Colonic mucosa (tissue), 4 donors: ENCODE results near the gene ADGRG3. TPM values are rescaled to one million over a fixed set of nuclear protein-coding genes. Genes with fewer than 3 reads are reported as not detected.

Experiments used
- DNase-seq: peaks from one replicate; pipeline ENCODE4 v3.0.0-alpha.2; 2020
- H3K27ac ChIP-seq: fragments of 200-600 bp; one replicate; pipeline ENCODE4 v1.8.0; 2021
- H3K27me3 ChIP-seq: fragments of 200-600 bp; one replicate; pipeline ENCODE4 v1.8.0; 2021
- H3K36me3 ChIP-seq: fragments of 200-600 bp; one replicate; pipeline ENCODE4 v1.8.0; 2021
- H3K4me1 ChIP-seq: fragments of 200-600 bp; one replicate; pipeline ENCODE4 v1.8.0; 2021; ENCODE audit warnings: mild to moderate bottlenecking
- H3K4me3 ChIP-seq: fragments of 200-600 bp; one replicate; pipeline ENCODE4 v1.8.0; 2021
- H3K9ac ChIP-seq, 2 donors: one replicate each; pipeline ENCODE4 v1.7.0; 2013; ENCODE audit warnings: control low read depth in 2 of 2, low read depth in 2 of 2, low read length in 2 of 2
- H3K9me3 ChIP-seq: fragments of 200-600 bp; one replicate; pipeline ENCODE4 v1.8.0; 2021
- CTCF ChIP-seq: fragments of 200-600 bp; IDR thresholded peaks from one replicate; pipeline ENCODE4 v1.8.0; 2022; ENCODE audit warnings: antibody characterized with exemption, mild to moderate bottlenecking
- intact Hi-C: fragments of 100-400 bp; cut with DNase I; formaldehyde crosslinking; loops from one replicate; pipeline ENCODE4 v1.14.1; 2022
- total RNA-seq, 2 donors: library from RNA; stranded (reverse); fragmentation: NEBNext Ultra II Directional in 1 of 2; extraction: Animal tissue kit (Norgen Biotek cat#: 25700) in 1 of 2; gene quantifications; one replicate each; pipeline ENCODE4 v1.2.1, GENCODE V29; 2021
- donor health status: healthy.
- donor health status: DM: no; HTN: no; CAD: no.
- donor health status: DM: no; HTN: no; CAD: no.

The ADGRG3 gene
- total RNA-seq, 2 donors from 2014 or later = 0.27 to 0.82 TPM

- peak overlapping the region; percentile 80 for H3K4me3 ChIP-seq
- intact Hi-C loops = no loop called here
- peak overlapping the region; percentile 59 for H3K27ac ChIP-seq
- no peak for TF ChIP-seq CTCF
- no peaks in the 10 kb centered on the region for H3K9me3 ChIP-seq
- peak; percentile 72 for DNase-seq
- H3K9ac ChIP-seq = peak overlapping the region; percentile 70 to 92
- no peaks in the 10 kb centered on the region for H3K36me3 ChIP-seq
- no peaks in the 10 kb centered on the region for H3K27me3 ChIP-seq
- H3K4me1 ChIP-seq = peaks cover 6% of the 10 kb centered on the region
Observed at GRCh38 chr16:57736419-57737351, 68.6 kb downstream of the ADGRG3 start.

GRCh38 chr16:57738844-57739243 is 70.7 kb downstream of the ADGRG3 start:
- Histone ChIP-seq H3K36me3 (no peaks in the 10 kb centered on the region), H3K27me3 (no peaks in the 10 kb centered on the region), H3K27ac (no peak overlapping the region), H3K9ac (no peak overlapping the region), H3K4me3 (no peak overlapping the region), H3K4me1 (peaks cover 6% of the 10 kb centered on the region), H3K9me3 (no peaks in the 10 kb centered on the region)
- no peak for DNase-seq
- no peak for TF ChIP-seq CTCF
- intact Hi-C loops = no loop called here

Other genes starting within 250 kb of the ADGRG3 start
- gene CIAPIN1, start 220.9 kb upstream of the ADGRG3 start, total RNA-seq = 10 to 100 TPM; 54.9 to 67.4 TPM
- gene COQ9, start 220.8 kb upstream of the ADGRG3 start, total RNA-seq = 100 to 1,000 TPM; 104 to 125 TPM
- gene POLR2C, start 205.6 kb upstream of the ADGRG3 start, total RNA-seq = 10 to 100 TPM; 55.7 to 56.0 TPM
- gene DOK4, start 181.8 kb upstream of the ADGRG3 start, total RNA-seq = 100 to 1,000 TPM; 121 to 141 TPM
- 1 to 10 TPM; 1.9 to 2.5 TPM for gene CCDC102A, start 131.7 kb upstream of the ADGRG3 start, total RNA-seq
- 1 to 10 TPM; 1.4 to 3.0 TPM for gene ADGRG5, start 125.7 kb upstream of the ADGRG3 start, total RNA-seq
- 100 to 1,000 TPM in 1 of 2 donors, 10 to 100 TPM in 1; 68.9 to 126 TPM for gene ADGRG1, start 39.7 kb upstream of the ADGRG3 start, total RNA-seq
- not detected for gene DRC7, start 26.5 kb downstream of the ADGRG3 start, total RNA-seq
- gene KATNB1, start 67.5 kb downstream of the ADGRG3 start, total RNA-seq = 10 to 100 TPM; 17.0 to 26.3 TPM
- 1 to 10 TPM; 3.8 to 5.7 TPM for gene KIFC3, start 134.2 kb downstream of the ADGRG3 start, total RNA-seq